ENCODE results near the gene ACOXL. TPM values are rescaled to one million over a fixed set of nuclear protein-coding genes. Genes with fewer than 3 reads are reported as not detected.

The ACOXL gene
- total and polyA plus RNA-seq, 10 of the 15 experiments (the other 5 are each of a cell fraction or from before 2014, with no cell fraction given): 0.05 to 1.3 (median 0.71) TPM

- TF ChIP-seq PRDM15 (CRISPR knock-in tag; IDR thresholded peaks at IDR 0.05) (no peak), ATF7 (IDR thresholded peaks at IDR 0.05; ENCODE audit: low read depth) (no peak)
Observed at GRCh38 chr2:110991911-110992310, 259.5 kb downstream of the ACOXL start (continued).

GRCh38 chr2:110992886-110993285 lies 260.5 kb downstream of the ACOXL start:
- FAIRE-seq (no peak), DNase-seq (ENCODE audit: low read depth, low spot score) (no peak), ATAC-seq (no peak)
- H3K4me3 ChIP-seq: no peak overlapping the region
- intact Hi-C loops (cut with micrococcal nuclease; ENCODE audit: unreplicated experiment) (no loop called here), in situ Hi-C loops (cut with MboI) (no loop called here)
- no peaks in the 10 kb centered on the region for H3K4me1 ChIP-seq (ENCODE audit: control insufficient read depth, insufficient read depth, low read length)
- no peak overlapping the region for H3K9ac ChIP-seq (ENCODE audit: control insufficient read depth, insufficient read depth, low read length)
- 45% methylated on average over 2 of the region's 2 CpGs for WGBS (ENCODE audit: insufficient coverage, insufficient replicate concordance, low lambda C conversion rate, missing lambda C conversion rate)
- ChIA-PET POLR2A (no interaction called here), CTCF (no interaction called here), SMC1A (ENCODE audit: uncharacterized antibody, unreplicated experiment) (no interaction called here), RAD21 (ENCODE audit: unreplicated experiment) (no interaction called here)
- H2AFZ ChIP-seq (ENCODE audit: control insufficient read depth, low read depth, low read length): no peak overlapping the region
- no peaks in the 10 kb centered on the region; the same call in 2 of the 3 replicates for H3K9me3 ChIP-seq (replicated peaks; ENCODE audit: control insufficient read depth, insufficient read depth, low read length)
- no peaks in the 10 kb centered on the region for H3K79me2 ChIP-seq (ENCODE audit: control insufficient read depth, insufficient read depth, low read length)
- H3K27ac ChIP-seq (ENCODE audit: control insufficient read depth, insufficient read depth): no peak overlapping the region
- BruUV-seq (replicated peaks): no TSS peak
- H3K27me3 ChIP-seq (replicated peaks in 1 of 2; ENCODE audit: control insufficient read depth in 2 of 2, insufficient read depth in 2 of 2, low read length in 1 of 2): peaks cover 0 to 2% of the 10 kb centered on the region in 2 experiments; a peak in 1 of 4 replicates
- no peak overlapping the region for H3K4me2 ChIP-seq (ENCODE audit: control insufficient read depth, insufficient read depth)
- H4K20me1 ChIP-seq (ENCODE audit: control insufficient read depth, insufficient read depth): no peaks in the 10 kb centered on the region
- no peaks in the 10 kb centered on the region for H3K36me3 ChIP-seq (ENCODE audit: control insufficient read depth in 2 of 2, insufficient read depth in 2 of 2, low read length in 1 of 2)
- no peak for TF ChIP-seq USF2 (IDR thresholded peaks at IDR 0.05; ENCODE audit: borderline replicate concordance, low read depth, low read length)
- TF ChIP-seq CBX5 (IDR thresholded peaks at IDR 0.05; ENCODE audit: low read depth): no peak
- TF ChIP-seq MEF2B (IDR thresholded peaks at IDR 0.05; ENCODE audit: partially characterized antibody, poor library complexity, severe bottlenecking): no peak
- no peak for TF ChIP-seq IKZF2 (IDR thresholded peaks at IDR 0.05)
- TF ChIP-seq FOXK2 (IDR thresholded peaks at IDR 0.05): no peak
- no peak for TF ChIP-seq HSF1 (IDR thresholded peaks at IDR 0.05; ENCODE audit: low read depth, low read length)
- TF ChIP-seq SMARCA5 (IDR thresholded peaks at IDR 0.05): no peak
- TF ChIP-seq ZNF687 (IDR thresholded peaks at IDR 0.05): no peak
- TF ChIP-seq IRF5 (IDR thresholded peaks at IDR 0.05; ENCODE audit: borderline replicate concordance): no peak
- TF ChIP-seq MTA3 (IDR thresholded peaks at IDR 0.05; ENCODE audit: borderline replicate concordance, low read length): no peak

Data from GM12878 (cell line).